Epidermal melanocyte (primary cell): Measurements from ENCODE around the gene LMO7.
"Not testable (repeated sequence)": the region's sequence is repeated elsewhere in the genome, so short reads cannot be mapped to it uniquely, and the experiment has no call there.

Source experiments
- DNase-seq: peaks from one replicate; pipeline ENCODE4 v3.0.0; 2011; ENCODE audit warnings: low spot score; ENCODE audit not compliant: insufficient read length

LMO7 gene

GRCh38 chr13:75647126-75647784 is 11.1 kb downstream of the LMO7 start:
- DNase-seq: no peak

GRCh38 chr13:75648446-75648845 is 12.3 kb downstream of the LMO7 start:
- no peak for DNase-seq

- DNase-seq: no peak
These were observed 14.9 kb downstream of the LMO7 start for GRCh38 chr13:75651013-75651412.

DNA sequence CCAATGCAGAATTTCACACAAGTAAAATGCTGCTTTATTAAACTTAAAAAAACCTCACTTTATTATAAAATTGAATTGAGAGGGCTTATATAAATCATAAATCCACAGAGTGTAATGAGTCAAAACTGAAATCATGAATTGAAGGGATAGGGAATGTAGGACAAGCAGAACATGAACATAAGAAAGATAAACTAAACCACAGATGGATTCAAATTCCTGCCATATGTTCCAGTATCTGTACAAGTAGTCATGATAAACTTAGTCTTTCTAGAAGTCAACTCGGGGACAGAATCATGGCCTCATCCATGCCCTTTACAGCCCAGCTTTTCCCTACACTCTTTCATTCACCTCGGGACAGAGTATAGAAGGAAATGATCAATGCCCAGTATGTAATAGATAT is 16.6 kb downstream of the LMO7 start:
- DNase-seq: no peak

GRCh38 chr13:75656425-75656989 is 20.4 kb downstream of the LMO7 start:
- DNase-seq: no peak

- no peak for DNase-seq
These were observed 21.0 kb downstream of the LMO7 start for GRCh38 chr13:75657111-75657510.

DNA sequence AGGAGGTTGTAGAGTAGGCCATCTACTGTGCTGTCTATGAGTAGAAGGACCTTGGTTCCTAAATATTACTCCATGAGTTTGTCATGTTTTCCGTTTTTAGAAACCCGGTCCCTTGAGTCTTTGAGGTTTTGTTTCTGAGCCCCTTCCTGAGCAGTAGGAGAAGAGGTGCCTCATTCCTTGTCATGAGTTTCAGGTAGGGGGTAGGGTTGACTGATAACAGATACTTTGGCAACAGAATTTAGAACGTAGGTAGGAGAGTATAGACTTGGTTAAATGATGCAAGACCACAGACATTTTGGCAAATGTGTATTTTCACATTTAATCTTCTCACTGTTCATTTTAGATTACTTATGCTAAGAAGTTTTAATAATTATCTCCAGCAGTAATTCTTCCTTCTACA is 24.6 kb downstream of the LMO7 start:
- DNase-seq: no peak

GRCh38 chr13:75661443-75661842 is 25.3 kb downstream of the LMO7 start:
- DNase-seq: no peak

DNA sequence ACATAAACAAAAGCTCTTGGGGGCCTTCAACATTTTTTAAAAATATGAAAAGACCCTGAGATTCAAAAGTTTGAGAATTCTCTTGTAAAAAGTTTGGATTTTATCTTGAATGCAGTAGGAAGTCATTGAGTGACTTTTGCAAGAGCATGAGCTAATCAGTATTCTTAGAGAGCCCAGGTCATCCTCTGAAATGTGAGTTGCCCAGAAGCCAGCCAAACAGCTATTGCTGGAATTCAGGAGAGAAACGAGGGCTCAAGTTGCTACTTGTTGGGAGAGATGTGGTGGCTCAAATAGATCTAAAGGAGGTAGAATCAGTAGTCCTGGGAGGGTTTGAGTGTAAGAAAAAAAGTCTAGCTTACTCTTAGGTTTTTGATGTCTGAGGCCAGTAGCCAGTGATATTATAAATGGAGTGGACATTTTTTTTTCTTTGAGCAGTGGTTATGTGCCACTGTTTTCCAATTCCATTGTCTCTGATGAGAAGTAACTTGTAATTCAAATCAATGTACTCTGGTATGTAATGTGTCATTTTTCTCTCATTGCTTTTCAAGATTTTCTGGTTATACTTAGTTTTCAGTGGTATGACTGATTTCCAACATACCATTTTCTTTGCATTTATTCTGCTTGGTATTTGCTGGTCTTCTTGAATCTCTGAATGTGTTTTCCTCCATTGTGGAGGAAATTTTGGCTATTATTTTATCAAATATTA is 30.7 kb downstream of the LMO7 start:
- no peak for DNase-seq

- no peak for DNase-seq
These were observed 33.6 kb downstream of the LMO7 start for GRCh38 chr13:75669706-75670105.

DNA sequence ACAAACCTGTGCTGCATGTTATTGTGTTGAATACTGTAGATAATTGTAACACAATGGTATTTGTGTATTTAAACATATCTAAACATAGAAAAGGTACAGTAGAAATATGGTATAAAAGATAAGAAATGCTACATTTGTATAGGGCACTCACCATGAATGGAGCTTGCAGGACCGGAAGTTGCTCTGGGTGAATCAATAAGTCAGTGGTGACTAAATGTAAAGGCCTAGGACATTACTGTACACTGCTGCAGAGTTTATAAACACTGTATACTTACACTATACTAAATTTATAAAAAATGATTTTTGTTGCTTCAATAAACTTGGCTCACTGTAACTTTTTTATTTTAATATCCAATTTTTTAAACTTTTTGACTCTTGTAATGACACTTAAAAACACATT is 34.4 kb downstream of the LMO7 start:
- DNase-seq: no peak

- no peak for DNase-seq
These were observed 39.3 kb downstream of the LMO7 start for GRCh38 chr13:75675421-75675820.

DNA sequence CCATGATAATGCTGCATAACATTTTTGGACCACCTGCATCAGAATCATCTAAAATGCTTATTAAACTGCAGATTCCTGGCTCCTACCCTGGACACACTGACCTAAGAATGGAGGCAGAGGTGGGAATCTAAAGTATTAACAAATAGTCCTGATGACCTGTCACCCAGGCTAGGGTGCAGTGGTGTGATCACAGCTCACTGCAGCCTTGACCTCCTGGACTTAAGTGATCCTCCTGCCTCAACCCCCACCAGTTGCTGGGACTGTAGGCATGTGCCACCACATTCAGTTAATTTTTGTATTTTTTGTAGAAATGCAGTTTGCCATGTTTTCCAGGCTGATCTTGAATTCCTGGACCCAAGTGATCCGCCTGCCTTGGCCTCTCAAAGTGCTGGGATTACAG is 43.3 kb downstream of the LMO7 start:
- no peak for DNase-seq

GRCh38 chr13:75680251-75680650 is 44.1 kb downstream of the LMO7 start:
- not testable (repeated sequence) for DNase-seq

- no peak for DNase-seq
These were observed 46.2 kb downstream of the LMO7 start for GRCh38 chr13:75682326-75682725.

DNA sequence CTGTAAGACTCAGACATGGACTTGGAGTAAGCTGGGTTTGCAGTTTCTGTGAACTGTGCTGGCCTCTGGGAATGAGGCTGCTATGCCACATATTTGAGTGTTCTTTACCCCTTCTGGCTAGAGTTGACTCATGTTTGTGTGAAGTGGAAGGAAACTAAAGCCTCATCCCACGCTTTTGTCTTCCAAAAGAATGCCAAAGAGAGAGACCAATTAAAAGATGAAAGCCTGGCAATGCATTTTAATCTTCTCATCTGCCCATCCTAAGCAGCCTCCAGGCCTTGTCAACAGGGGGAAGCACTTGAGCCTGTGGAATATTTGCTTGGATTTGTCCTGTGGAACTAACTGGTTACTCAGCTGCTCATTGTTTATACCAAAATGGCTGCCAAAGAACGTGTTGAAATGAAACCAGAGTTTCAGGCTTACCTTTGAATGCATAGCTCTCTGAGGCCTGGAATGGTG is 49.1 kb downstream of the LMO7 start:
- peak; percentile 19 for DNase-seq

GRCh38 chr13:75687150-75687763 is 51.1 kb downstream of the LMO7 start:
- DNase-seq: no peak

DNA sequence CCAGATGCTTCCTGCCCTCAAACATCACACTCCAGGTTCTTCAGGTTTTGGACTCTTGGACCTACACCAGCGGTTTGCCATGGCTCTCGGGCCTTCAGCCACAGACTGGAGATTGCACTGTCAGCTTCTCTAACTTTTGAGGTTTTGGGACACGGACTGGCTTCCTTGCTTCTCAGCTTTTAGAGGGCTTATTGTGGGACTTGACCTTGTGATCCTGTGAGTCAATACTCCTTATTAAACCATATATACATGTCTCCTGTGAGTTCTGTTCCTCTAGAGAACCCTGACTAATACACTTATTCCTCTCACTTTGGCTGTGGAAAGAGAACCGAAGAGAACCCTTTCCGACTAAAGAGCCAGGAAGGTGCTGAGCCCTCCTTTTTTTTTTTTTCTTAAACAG is 53.6 kb downstream of the LMO7 start:
- no peak for DNase-seq

DNA sequence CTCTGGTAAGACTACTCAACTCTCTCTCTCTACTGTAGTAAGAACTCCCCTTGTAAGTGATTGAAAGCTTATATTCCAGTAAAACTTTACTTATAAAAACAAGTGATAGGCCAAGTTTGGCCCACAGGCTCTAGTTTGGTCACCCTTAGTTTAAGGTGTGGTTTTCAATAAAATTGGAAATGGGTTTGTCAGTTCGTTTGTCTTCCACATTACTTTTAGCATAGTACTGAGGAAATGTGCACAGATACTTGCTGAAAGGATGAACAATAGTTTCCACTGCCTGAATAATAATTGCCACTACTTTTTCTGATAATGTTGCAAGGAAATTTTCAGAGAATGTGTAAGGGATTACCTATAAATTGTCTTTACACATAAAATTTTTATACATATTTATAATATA is 54.5 kb downstream of the LMO7 start:
- DNase-seq: no peak

DNA sequence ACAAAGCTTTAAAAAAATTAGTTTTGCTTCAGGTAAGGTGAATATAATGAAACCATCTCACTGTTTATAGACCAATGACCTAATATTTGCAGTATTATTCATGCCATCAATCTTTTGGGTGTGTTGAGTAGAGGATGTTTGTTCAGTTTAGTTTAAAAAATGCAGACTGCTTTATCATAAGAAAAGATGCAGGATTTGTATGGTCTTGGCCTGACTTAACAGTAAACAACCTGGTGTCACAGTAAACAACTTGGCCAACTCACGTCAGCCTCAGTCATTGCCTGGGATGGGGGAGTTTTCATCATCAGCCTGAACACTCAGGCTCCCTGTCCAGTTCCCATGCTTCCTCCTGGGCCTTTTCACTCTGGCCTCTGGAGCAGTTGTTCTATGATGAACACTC is 55.1 kb downstream of the LMO7 start:
- no peak for DNase-seq

GRCh38 chr13:75693227-75693626 is 57.1 kb downstream of the LMO7 start:
- DNase-seq: no peak

DNA sequence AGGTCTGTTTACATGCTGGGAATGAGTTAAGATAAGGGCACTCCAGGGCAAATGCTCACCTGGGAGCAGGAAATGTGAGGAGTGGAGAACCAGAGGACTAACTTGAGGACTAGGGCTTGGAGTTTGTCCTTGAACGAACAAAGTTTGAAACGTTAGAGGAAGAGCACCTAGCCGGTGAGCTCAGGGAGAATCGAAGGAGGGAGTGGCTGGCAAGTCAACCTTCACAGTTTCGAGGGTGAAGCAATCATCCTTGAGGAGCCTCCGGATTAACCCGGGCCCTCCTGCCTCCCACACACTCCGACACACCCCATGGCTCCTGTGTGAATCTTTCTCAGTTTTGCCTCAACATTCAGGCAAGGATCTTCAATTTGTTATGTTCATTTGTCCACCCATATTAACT is 58.6 kb downstream of the LMO7 start:
- DNase-seq: no peak
